HG02943 (cell line): Measurements from ENCODE around the gene TYW1B.
A peak's percentile ranks its signal among the peaks of the same experiment; 100 is the strongest.
"Not testable (repeated sequence)": the region's sequence is repeated elsewhere in the genome, so short reads cannot be mapped to it uniquely, and the experiment has no call there.

Source experiments
- ATAC-seq: cut with Tn5 transposase; IDR thresholded peaks from one replicate; pipeline ENCODE4 v1.9.1; 2021; ENCODE audit warnings: mild to moderate bottlenecking, low read depth, moderate library complexity; ENCODE audit not compliant: unreplicated experiment

The TYW1B gene

DNA sequence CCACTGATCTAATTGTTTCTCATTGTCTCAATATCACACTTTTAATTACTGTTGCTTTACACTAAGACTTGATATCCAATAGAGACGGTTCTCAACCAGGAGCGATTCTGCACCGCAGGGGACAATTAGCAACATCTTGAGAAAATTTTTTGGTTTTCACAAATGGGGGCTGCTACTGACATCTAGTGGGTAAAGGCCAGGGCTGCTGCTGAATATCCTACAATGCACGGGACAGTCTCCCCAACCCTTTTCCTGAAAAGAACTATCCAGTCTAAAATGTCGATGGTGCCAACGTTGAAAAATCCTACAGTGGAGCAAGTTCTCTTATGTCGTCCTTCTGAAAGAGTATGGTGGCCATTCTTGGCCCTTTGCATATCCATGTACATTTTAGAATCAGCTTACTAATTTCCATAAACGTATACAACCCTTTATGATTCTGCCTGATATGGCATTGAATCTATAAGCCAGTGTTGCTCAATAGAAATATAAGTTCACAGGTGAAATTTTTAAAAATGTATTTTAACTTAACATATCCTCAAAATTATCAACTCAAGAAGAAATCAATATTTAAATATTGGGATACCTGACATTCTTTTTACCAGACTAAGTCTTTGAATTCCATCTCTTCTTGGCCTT, 192.6 kb downstream of the TYW1B start:
- not testable (repeated sequence) for ATAC-seq

- ATAC-seq: not testable (repeated sequence)
Observed at GRCh38 chr7:72632765-72633292, 195.2 kb downstream of the TYW1B start.

GRCh38 chr7:72628375-72628774, 199.6 kb downstream of the TYW1B start:
- ATAC-seq: not testable (repeated sequence)

DNA sequence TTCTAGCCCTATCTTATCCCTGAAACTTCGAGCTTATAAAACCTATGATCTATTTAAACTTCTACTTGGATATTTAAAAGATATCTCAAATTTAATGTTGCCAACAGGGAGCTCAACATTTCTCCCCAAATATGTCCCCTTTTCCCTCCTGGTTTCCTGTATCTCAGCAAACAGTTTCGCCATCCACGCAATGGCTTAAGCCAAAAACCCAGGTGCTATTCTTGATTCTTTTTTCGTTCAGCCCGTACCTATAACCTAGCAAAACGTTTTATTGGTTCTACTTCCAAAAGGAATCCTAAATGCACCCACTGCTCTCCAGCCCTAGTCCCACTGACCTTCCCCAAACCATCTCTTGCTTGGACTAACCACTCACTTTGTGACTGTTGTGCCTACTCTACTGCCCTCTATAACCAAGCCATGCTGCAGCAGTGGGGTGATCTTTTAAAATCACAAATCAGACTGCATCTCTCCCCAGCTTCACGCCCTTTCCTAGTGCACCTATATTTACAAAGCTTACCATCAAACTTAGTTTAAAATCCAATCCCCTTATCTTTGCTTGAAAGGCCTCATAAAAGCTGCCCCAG, 201.5 kb downstream of the TYW1B start:
- not testable (repeated sequence) for ATAC-seq

- ATAC-seq: peak; percentile 64
Observed at GRCh38 chr7:72625721-72626423, 202.1 kb downstream of the TYW1B start.

DNA sequence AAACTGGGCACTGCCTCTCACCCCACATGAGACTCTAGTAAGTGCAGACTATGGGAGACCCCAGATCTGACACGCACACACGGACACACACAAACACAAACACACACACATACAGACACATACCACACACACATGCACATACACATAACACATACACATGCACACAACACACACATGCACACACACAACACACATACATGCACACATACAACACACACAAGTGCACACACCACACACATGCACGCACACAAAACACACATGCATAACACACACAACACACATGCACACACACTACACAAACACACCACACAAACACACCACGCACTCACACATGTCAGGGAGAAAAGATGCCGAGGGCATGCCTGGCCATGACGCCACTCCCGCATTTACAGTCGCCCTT, 205.5 kb downstream of the TYW1B start:
- ATAC-seq: no peak

- not testable (repeated sequence) for ATAC-seq
Observed at GRCh38 chr7:72621761-72622187, 206.2 kb downstream of the TYW1B start.

- ATAC-seq: not testable (repeated sequence)
Observed at GRCh38 chr7:72620923-72621322, 207.1 kb downstream of the TYW1B start.

DNA sequence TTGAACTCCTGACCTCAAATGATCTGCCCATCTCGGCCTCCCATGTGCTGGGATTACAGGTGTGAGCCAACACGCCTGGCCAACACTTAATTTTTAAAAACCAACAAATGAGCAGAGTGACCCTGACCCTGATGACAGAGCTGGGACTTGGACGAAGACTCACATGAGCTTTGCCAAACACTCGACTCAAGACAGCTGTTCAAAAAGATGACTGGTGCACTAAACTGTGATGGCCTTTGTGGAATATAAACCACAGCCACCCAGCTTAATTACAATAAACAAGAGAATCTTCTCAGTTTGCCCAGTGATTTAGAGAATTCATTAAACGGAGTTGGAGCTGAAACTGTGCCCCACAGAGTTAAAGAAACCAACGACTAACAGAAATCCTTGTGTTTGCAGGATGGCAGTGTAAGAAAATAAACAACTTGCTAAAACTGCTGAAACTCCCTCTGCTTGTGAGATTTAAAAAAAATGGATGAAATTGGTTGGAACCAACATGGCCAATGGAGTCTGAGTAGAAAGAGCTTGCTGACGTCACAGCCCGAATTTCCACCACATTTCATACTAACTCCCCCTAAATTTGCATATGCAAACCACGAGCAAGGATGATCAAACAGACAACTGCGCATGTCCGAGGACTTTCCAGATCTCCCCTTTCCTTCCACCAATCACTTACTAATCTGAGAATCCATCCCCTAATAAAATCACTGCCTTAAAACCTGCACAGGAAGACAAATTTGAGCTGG, 209.4 kb downstream of the TYW1B start:
- not testable (repeated sequence) for ATAC-seq

DNA sequence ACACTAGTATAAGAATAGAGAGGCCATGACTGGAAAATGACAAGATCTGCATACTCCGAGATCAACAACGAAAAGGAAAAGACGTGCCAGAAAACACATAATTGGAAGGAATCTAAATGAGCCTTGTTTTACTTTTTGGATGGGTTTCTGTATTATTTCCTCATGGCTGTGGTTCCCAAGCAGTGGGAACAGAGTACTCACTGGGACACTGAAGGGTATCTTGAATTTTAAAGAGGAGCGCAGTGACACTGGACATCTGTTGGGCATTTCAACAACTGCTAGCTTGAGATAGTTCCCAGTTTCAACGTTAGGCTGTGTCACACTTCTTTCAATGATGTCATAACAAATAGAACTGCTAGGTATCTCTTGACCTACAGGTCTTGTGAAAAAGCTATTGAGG, 218.2 kb downstream of the TYW1B start:
- not testable (repeated sequence) for ATAC-seq

DNA sequence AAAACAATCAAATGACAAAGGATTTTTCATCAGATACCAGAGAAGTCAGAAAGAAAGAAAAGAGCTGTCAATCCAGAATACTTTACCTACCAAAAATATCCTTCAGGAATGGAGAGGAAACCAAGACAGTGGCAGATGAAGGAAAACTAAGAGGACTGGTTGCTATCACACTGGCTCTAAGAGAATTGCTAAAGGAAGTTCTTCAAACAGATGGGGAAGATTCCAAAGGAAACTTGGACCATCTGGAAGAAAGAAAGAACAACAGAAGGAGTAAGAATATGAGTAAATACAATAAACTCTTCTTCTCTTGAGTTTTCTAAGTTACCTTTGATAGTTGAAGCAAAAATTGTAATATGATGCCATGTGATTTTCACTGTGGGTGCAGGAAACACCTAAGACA, 220.0 kb downstream of the TYW1B start:
- ATAC-seq: not testable (repeated sequence)

DNA sequence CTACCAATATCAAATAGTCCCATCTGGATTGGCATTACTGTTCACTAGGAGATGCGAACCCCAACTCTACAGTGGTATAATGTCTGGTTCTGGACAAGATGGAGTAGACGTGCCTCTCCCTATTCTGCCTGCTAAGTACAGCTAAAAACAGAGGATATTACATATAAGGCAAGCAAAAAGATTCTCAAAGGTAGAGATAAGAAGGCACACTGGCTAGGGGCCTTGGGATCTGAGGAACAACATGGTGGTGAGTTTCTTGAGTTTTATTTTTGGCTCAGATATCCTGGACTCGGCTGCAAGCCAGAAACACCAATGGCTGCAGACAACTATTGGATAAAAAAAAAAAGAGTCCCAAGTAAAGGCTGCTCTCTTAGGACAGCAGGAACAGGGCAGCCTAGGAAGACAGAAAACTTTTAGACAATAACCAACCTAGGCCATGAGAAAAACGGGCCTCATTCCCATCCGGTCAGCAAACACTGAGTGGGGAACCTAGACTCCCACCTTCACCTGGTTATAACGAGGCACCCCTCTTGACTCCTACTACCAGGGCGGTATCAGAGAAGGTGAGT, 222.1 kb downstream of the TYW1B start:
- ATAC-seq: not testable (repeated sequence)

DNA sequence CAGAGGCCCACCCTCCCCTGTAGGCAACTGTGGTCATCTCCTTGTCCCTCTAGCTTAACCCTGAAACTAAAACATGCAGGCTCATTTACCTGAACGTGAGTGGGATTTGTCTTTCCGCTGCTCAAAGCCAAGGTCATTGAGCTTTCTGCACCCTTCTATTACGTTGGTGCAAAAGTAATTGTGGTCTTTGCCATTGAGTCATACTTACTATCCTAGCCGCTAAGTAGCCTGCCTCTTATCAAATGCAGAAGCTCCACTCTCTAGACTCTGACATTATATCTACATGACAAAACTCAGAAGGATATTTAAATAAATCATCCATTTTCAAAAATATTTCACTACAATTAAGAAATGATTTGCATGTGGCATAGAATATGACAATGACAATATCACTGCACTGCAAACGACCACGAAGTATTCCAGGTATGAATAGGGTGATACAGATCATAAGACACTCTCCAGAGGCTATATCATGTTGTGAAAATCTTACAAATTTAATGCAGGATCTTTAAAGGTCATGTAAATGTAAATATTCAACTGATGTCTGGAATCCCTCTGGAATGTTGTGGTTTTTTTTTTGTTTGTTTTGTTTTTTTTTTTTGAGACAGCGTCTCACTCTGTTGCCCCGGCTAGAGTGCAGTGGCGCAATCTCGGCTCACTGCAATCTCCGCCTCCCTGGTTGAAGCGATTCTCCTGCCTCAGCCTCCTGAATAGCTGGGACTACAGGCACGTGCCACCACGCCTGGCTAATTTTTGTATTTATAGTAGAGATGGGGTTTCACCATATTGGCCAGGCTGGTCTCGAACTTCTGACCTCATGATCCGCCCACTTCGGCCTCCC, 223.0 kb downstream of the TYW1B start:
- ATAC-seq: not testable (repeated sequence)

DNA sequence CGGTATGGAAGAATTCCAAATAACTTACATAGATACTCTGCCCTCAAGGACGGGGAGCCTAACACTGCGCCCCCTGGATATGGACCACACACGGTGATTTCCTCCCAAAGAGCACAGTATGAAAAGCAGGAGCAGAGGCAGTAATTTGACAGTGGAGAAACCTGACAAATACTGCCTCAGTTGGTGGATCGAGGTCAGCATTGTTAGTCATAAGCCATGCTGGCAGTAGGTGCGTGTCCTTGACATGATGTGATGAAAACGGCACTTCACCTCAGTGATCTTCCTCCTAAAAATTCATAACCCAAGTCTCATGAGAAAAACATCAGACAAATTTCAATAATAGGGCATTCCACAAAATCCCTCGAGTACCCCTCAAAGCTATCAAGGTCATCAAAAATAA, 224.5 kb downstream of the TYW1B start:
- ATAC-seq: not testable (repeated sequence)

- no peak for ATAC-seq
Observed at GRCh38 chr7:72603073-72603472, 224.9 kb downstream of the TYW1B start.

DNA sequence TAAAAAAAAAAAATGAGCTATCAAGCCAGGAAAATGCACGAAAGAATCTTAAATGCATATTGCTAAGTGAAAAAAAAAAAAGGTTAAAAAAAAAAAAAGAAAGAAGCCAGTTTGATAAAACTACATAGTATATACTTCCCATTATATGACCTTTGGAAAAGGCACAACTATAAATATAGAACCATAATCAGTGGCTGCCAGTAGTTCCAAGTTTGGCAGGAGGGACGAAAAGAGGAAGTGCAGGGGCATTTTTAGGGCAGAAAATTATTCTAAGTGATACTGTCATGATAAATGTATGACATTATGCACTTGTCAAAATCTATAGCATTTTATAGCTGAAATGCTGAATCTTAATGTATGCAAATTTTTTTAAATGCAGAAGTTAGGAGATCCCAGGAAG, 226.3 kb downstream of the TYW1B start:
- not testable (repeated sequence) for ATAC-seq

DNA sequence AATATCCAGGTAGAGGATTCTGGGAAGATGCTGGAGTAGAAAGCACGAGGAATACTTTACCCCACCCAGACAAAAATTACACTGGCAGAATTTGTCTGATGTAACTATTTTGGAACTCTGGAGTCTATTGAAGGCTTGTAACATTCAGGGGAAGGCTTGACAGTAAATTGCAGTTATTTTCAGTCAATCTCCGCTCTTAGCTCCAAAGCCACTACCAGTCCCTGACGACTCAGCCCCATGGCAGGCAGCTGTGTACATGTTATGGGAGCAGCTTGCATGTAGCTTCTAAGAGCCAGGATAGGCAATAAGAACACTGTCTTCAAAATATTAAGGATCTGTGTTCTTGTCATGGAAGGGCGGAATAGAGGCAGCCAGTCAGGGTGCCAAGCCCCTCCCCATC, 238.0 kb downstream of the TYW1B start:
- ATAC-seq: not testable (repeated sequence)

DNA sequence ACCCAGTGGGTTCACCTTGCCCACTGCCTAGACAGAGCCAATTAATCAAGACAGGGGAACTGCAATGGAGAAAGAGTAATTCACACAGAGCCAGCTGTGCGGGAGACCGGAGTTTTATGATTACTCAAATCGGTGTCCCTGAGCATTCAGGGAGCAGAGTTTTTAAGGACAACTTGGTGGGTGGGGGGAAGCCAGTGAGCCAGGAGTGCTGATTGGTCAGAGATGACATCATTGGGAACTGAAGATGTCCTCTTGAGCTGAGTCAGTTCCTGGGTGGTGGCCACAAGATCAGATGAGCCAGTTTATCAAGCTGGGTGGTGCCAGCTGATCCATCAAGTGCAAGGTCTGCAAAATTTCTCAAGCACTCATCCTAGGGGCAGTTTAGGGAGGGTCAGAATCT, 240.7 kb downstream of the TYW1B start:
- ATAC-seq: not testable (repeated sequence)

- ATAC-seq: not testable (repeated sequence)
Observed at GRCh38 chr7:72584576-72584975, 243.4 kb downstream of the TYW1B start.
